ENCODE data around the gene TESPA1. TPM values are rescaled to one million over a fixed set of nuclear protein-coding genes. Genes with fewer than 3 reads are reported as not detected.
"Not testable (repeated sequence)": the region's sequence is repeated elsewhere in the genome, so short reads cannot be mapped to it uniquely, and the experiment has no call there.

TESPA1 gene
- total and polyA plus RNA-seq, 7 donors: 0.08 to 0.87 (median 0.54) TPM; not detected in 2

- ATAC-seq: no peak
- DNase-seq: no peak
- intact Hi-C loops (cut with DNase I): no loop called here
- WGBS, 3 donors: 28 to 53% (median 52%) methylated on average over 2 of the region's 2 CpGs
- Histone ChIP-seq H3K9me3 (no peaks in the 10 kb centered on the region), H3K4me1 (no peaks in the 10 kb centered on the region), H3K4me3 (no peak overlapping the region), H3K27ac (no peak overlapping the region), H3K27me3 (ENCODE audit: insufficient read depth in 3 of 3, low read length in 2 of 3) (no peaks in the 10 kb centered on the region), H3K36me3 (ENCODE audit: insufficient read depth in 1 of 2, low read depth in 1 of 2) (no peaks in the 10 kb centered on the region)
- no peak for TF ChIP-seq CTCF (IDR thresholded peaks at IDR 0.05)
These were observed 35.4 kb downstream of the TESPA1 start for GRCh38 chr12:54949073-54949711.

- WGBS, 3 donors: 76 to 86% (median 82%) methylated on average over 1 of the region's 1 CpG
- Histone ChIP-seq H3K4me1 (no peaks in the 10 kb centered on the region), H3K36me3 (ENCODE audit: insufficient read depth in 1 of 2, low read depth in 1 of 2) (no peaks in the 10 kb centered on the region), H3K27me3 (ENCODE audit: insufficient read depth in 3 of 3, low read length in 2 of 3) (no peaks in the 10 kb centered on the region), H3K4me3 (no peak overlapping the region), H3K9me3 (no peaks in the 10 kb centered on the region), H3K27ac (no peak overlapping the region)
- DNase-seq: no peak
- no peak for ATAC-seq
- intact Hi-C loops (cut with DNase I): no loop called here
- no peak for TF ChIP-seq CTCF (IDR thresholded peaks at IDR 0.05)
These were observed 36.4 kb downstream of the TESPA1 start for GRCh38 chr12:54948171-54948570.

GRCh38 chr12:54945082-54945481 is 39.5 kb downstream of the TESPA1 start:
- TF ChIP-seq CTCF (IDR thresholded peaks at IDR 0.05): no peak
- Histone ChIP-seq H3K4me3 (no peak overlapping the region), H3K9me3 (no peaks in the 10 kb centered on the region), H3K4me1 (no peaks in the 10 kb centered on the region), H3K27ac (no peak overlapping the region), H3K27me3 (ENCODE audit: insufficient read depth in 3 of 3, low read length in 2 of 3) (no peaks in the 10 kb centered on the region), H3K36me3 (ENCODE audit: insufficient read depth in 1 of 2, low read depth in 1 of 2) (no peaks in the 10 kb centered on the region)
- 82 to 87% (median 86%) methylated on average over 2 of the region's 2 CpGs for WGBS, 3 donors
- intact Hi-C loops (cut with DNase I): no loop called here
- ATAC-seq (no peak), DNase-seq (no peak)

- H3K27me3 ChIP-seq (ENCODE audit: insufficient read depth in 3 of 3, low read length in 2 of 3); DNase-seq; H3K4me1 ChIP-seq; intact Hi-C loops (cut with DNase I); H3K27ac ChIP-seq; H3K9me3 ChIP-seq; H3K4me3 ChIP-seq; H3K36me3 ChIP-seq (ENCODE audit: insufficient read depth in 1 of 2, low read depth in 1 of 2); ATAC-seq: not testable (repeated sequence)
- WGBS, 3 donors: 69 to 78% (median 77%) methylated on average over 4 of the region's 4 CpGs
These were observed 41.3 kb downstream of the TESPA1 start for GRCh38 chr12:54943292-54943691.

- H3K27me3 ChIP-seq (ENCODE audit: insufficient read depth in 3 of 3, low read length in 2 of 3): no peaks in the 10 kb centered on the region
- WGBS, 3 donors: 48 to 56% (median 55%) methylated on average over 3 of the region's 3 CpGs
- DNase-seq: no peak
- TF ChIP-seq CTCF (IDR thresholded peaks at IDR 0.05): no peak
- H3K27ac ChIP-seq: no peak overlapping the region
- no peak overlapping the region for H3K4me3 ChIP-seq
- ATAC-seq: no peak
- H3K9me3 ChIP-seq: no peaks in the 10 kb centered on the region
- no peaks in the 10 kb centered on the region for H3K36me3 ChIP-seq (ENCODE audit: insufficient read depth in 1 of 2, low read depth in 1 of 2)
- intact Hi-C loops (cut with DNase I): no loop called here
- H3K4me1 ChIP-seq: no peaks in the 10 kb centered on the region
These were observed 42.9 kb downstream of the TESPA1 start for GRCh38 chr12:54941659-54942058.
